K562 (cell line): ENCODE data around the gene LRRC1. TPM values are rescaled to one million over a fixed set of nuclear protein-coding genes. Genes with fewer than 3 reads are reported as not detected.

Source experiments
- ATAC-seq: fragments of 200-7000 bp; cut with Tn5 transposase; 3 replicates; pipeline ENCODE4 v1.9.1; 2020; ENCODE audit warnings: moderate library complexity
- BruUV-seq: library from RNA; stranded (reverse); fragments of 400-500 nt; replicated peaks from 2 replicates; lab custom pipeline; 2021; lab: Mats Ljungman, UMichigan
- CTCF ChIA-PET: fragments of 300-600 bp; formaldehyde crosslinking; extraction: SDS; loops from one replicate; lab custom pipeline; 2021; ENCODE audit warnings: low intra/inter-chr PET ratio; lab: Yijun Ruan, JAX
- POLR2A ChIA-PET: fragments of 300-600, 350-650 bp; sonication (Branson Sonifier 250); formaldehyde crosslinking; extraction: SDS; loops from one replicate; lab custom pipeline; 2021; ENCODE audit warnings: antibody characterized with exemption, inconsistent platforms; lab: Yijun Ruan, JAX
- DNase-seq, 4 experiments: peaks; one replicate each; pipeline versions ENCODE4 v3.0.0 to v3.0.0-alpha.2; 2011 to 2018; ENCODE audit warnings: low spot score in 3 of 4, mixed read lengths in 3 of 4; ENCODE audit errors: extremely low read depth in 1 of 4
- FAIRE-seq: peaks from 2 replicates; lab custom pipeline; 2011; peaks lifted over from hg19 to GRCh38; lab: Jason Lieb, UNC
- H2AFZ ChIP-seq: 2 replicates; pipeline ENCODE4 v1.6.0; 2011; ENCODE audit warnings: low read depth, low read length, control low read depth, inconsistent platforms
- H3K27ac ChIP-seq: fragments of 200-600 bp; 3 replicates; pipeline ENCODE4 v1.8.0; 2011; ENCODE audit warnings: low read depth, mild to moderate bottlenecking, control low read depth, inconsistent platforms, low read length, moderate library complexity, mixed read lengths; ENCODE audit errors: extremely low read depth
- H3K27me3 ChIP-seq, 2 experiments: fragments of 300-600 bp in 1 of 2; 2 replicates in 1 of 2; 3 replicates in 1 of 2; pipeline versions ENCODE4 v1.6.0 to v1.8.0; 2011; ENCODE audit warnings: inconsistent platforms in 2 of 2, low read length in 2 of 2, mild to moderate bottlenecking in 1 of 2, mixed read lengths in 1 of 2, moderate library complexity in 1 of 2; ENCODE audit not compliant: control insufficient read depth in 2 of 2, insufficient read depth in 2 of 2
- H3K36me3 ChIP-seq: fragments of 300-600 bp; 3 replicates; pipeline ENCODE4 v1.8.0; 2011; ENCODE audit warnings: mild to moderate bottlenecking, low read length, inconsistent platforms; ENCODE audit not compliant: control insufficient read depth, insufficient read depth
- H3K4me1 ChIP-seq, 2 experiments: fragments of 200-600 bp in 1 of 2; replicated peaks in 1 of 2; 2 replicates in 1 of 2; 3 replicates in 1 of 2; pipeline versions ENCODE4 v1.5.1 to v1.8.0; 2011; ENCODE audit warnings: inconsistent platforms in 2 of 2, low read length in 2 of 2, mild to moderate bottlenecking in 1 of 2, mixed read lengths in 1 of 2, moderate library complexity in 1 of 2; ENCODE audit not compliant: control insufficient read depth in 2 of 2, insufficient read depth in 2 of 2
- H3K4me2 ChIP-seq: 2 replicates; pipeline ENCODE4 v1.6.1; 2011; ENCODE audit warnings: low read length, control low read depth, inconsistent platforms, mixed read lengths; ENCODE audit not compliant: insufficient read depth
- H3K4me3 ChIP-seq: fragments of 200-600 bp; sonication (generic), shearing (Covaris generic); 2 replicates; pipeline ENCODE4 v1.5.1; 2016; ENCODE audit warnings: control low read depth, inconsistent platforms
- H3K79me2 ChIP-seq: fragments of 200-600 bp; 3 replicates; pipeline ENCODE4 v1.8.0; 2011; ENCODE audit warnings: low read length, inconsistent platforms; ENCODE audit not compliant: control insufficient read depth, insufficient read depth
- H3K9ac ChIP-seq, 2 experiments: 2 replicates each; pipeline versions ENCODE4 v1.6.0 to v1.6.1; 2011; ENCODE audit warnings: low read depth in 2 of 2, low read length in 2 of 2, control low read depth in 1 of 2, inconsistent platforms in 1 of 2, mild to moderate bottlenecking in 1 of 2, mixed read lengths in 1 of 2; ENCODE audit not compliant: insufficient read depth in 1 of 2
- H3K9me1 ChIP-seq: one replicate; pipeline ENCODE4 v1.6.0; 2011; ENCODE audit warnings: inconsistent platforms, mild to moderate bottlenecking, low read length, moderate library complexity; ENCODE audit not compliant: control insufficient read depth, insufficient read depth
- H3K9me3 ChIP-seq: replicated peaks from 2 replicates; pipeline ENCODE4 v1.5.1; 2011; ENCODE audit warnings: low read depth, low read length, inconsistent platforms; ENCODE audit not compliant: control insufficient read depth, insufficient read depth
- H4K20me1 ChIP-seq: replicated peaks from 2 replicates; pipeline ENCODE4 v1.6.1; 2011; ENCODE audit warnings: low read length, inconsistent platforms, mixed read lengths; ENCODE audit not compliant: control insufficient read depth, insufficient read depth
- DMBX1 ChIP-seq: fragments of 250-450 bp; sonication (Bioruptor Pico); IDR thresholded peaks from 2 replicates; pipeline ENCODE4 v1.8.0; 2022; ENCODE audit warnings: inconsistent platforms, mild to moderate bottlenecking, moderate library complexity, borderline replicate concordance
- HMGN3 ChIP-seq: IDR thresholded peaks from 2 replicates; pipeline ENCODE4 v1.6.1; 2011; ENCODE audit warnings: borderline replicate concordance, low read depth, mild to moderate bottlenecking, mixed read lengths, low read length; ENCODE audit not compliant: insufficient read length; ENCODE audit errors: extremely low read depth
- IFI16 ChIP-seq: fragments of 250-450 bp; sonication (Bioruptor Pico); IDR thresholded peaks from 2 replicates; pipeline ENCODE4 v2.1.2; 2022; ENCODE audit warnings: mild to moderate bottlenecking, inconsistent platforms
- NCOA4 ChIP-seq: fragments of 450-650 bp; IDR thresholded peaks from 2 replicates; pipeline ENCODE4 v1.6.1; 2018; ENCODE audit warnings: mild to moderate bottlenecking; ENCODE audit not compliant: partially characterized antibody
- RBM17 ChIP-seq: fragments of 200-400 bp; formaldehyde crosslinking; IDR thresholded peaks from 2 replicates; pipeline ENCODE4 v1.6.1; 2017; ENCODE audit warnings: low read depth, mild to moderate bottlenecking, low read length, borderline replicate concordance
- SMARCA5 ChIP-seq: fragments of 450-650 bp; IDR thresholded peaks from 2 replicates; pipeline ENCODE4 v1.6.1; 2016
- SMARCB1 ChIP-seq: IDR thresholded peaks from 2 replicates; pipeline ENCODE4 v1.6.1; 2011; ENCODE audit warnings: improper control_type of control experiment, low read depth; ENCODE audit not compliant: insufficient read length
- SNRNP70 ChIP-seq: fragments of 200-400 bp; formaldehyde crosslinking; optimal IDR thresholded peaks from 2 replicates; pipeline ENCODE3; 2017; ENCODE audit warnings: low read depth, low read length
- TAF1 ChIP-seq: IDR thresholded peaks from 2 replicates; pipeline ENCODE4 v1.6.1; 2011; ENCODE audit warnings: mild to moderate bottlenecking, low read length, moderate library complexity; ENCODE audit not compliant: insufficient read depth, control insufficient read depth, severe bottlenecking; ENCODE audit errors: extremely low read depth
- ZNF282 ChIP-seq: sonication (generic); formaldehyde crosslinking; IDR thresholded peaks from 2 replicates; pipeline ENCODE4 v1.8.1; 2023; ENCODE audit warnings: missing genetic modification reagents
- ZNF589 ChIP-seq: fragments of 200-800 bp; sonication (Bioruptor generic); IDR thresholded peaks from 2 replicates; pipeline ENCODE4 v1.6.1; 2016; ENCODE audit warnings: low read depth, missing genetic modification characterization, missing compliant biosample characterization
- WGBS: fragments of 100-300 bp; shearing (Covaris generic); methylation state at CpG from one replicate; pipeline ENCODE4 v1.1.6; 2016; ENCODE audit warnings: low coverage, mixed read lengths; ENCODE audit not compliant: insufficient coverage; ENCODE audit errors: missing lambda C conversion rate; 5-methylcytosine and 5-hydroxymethylcytosine counted together
- in situ Hi-C: fragments of 300-500 bp; cut with MboI; formaldehyde crosslinking; loops from 4 replicates; pipeline ENCODE4 v1.15.0; 2018; ENCODE audit warnings: inconsistent platforms, mixed read lengths
- intact Hi-C: fragments of 100-400 bp; cut with micrococcal nuclease; formaldehyde crosslinking; loops from 2 replicates; pipeline ENCODE4 v1.14.2; 2022
- polyA plus RNA-seq, 8 experiments: library from polyadenylated mRNA; depleted of rRNA in 4 of 8; stranded (reverse) in 5 of 8; unstranded in 3 of 8; fragments of >200 nt; fragmentation: Nextera tagmentation in 2 of 8; fragmentation: Illumina TruSeq in 1 of 8; extraction: Ambion mirVana in 2 of 8; extraction: Trizol in 1 of 8; gene quantifications; 2 replicates each; pipeline versions ENCODE4 v1.2.1 to v1.2.3, GENCODE V29; 2011 to 2014; ENCODE audit warnings: inconsistent platforms in 1 of 8, missing spikeins in 1 of 8
- total RNA-seq, 7 experiments: library from RNA; depleted of rRNA in 6 of 7; stranded (reverse); fragments of >200 nt in 6 of 7; fragmentation: Illumina TruSeq in 2 of 7; extraction: Trizol in 2 of 7; gene quantifications; 2 replicates each; pipeline versions ENCODE4 v1.2.1 to v1.2.3, GENCODE V29; 2011 to 2021; ENCODE audit warnings: low replicate concordance in 1 of 7
- TF ChIP-seq, protein P1 (sequence below): fragments of 250-450 bp; sonication (Bioruptor Pico); IDR thresholded peaks from 2 replicates; pipeline ENCODE4 v1.4.0; 2020; ENCODE audit warnings: mild to moderate bottlenecking

Gene LRRC1
- total and polyA plus RNA-seq, 9 of the 15 experiments (the other 6 are each of a cell fraction or from before 2014, with no cell fraction given): not detected

DNA sequence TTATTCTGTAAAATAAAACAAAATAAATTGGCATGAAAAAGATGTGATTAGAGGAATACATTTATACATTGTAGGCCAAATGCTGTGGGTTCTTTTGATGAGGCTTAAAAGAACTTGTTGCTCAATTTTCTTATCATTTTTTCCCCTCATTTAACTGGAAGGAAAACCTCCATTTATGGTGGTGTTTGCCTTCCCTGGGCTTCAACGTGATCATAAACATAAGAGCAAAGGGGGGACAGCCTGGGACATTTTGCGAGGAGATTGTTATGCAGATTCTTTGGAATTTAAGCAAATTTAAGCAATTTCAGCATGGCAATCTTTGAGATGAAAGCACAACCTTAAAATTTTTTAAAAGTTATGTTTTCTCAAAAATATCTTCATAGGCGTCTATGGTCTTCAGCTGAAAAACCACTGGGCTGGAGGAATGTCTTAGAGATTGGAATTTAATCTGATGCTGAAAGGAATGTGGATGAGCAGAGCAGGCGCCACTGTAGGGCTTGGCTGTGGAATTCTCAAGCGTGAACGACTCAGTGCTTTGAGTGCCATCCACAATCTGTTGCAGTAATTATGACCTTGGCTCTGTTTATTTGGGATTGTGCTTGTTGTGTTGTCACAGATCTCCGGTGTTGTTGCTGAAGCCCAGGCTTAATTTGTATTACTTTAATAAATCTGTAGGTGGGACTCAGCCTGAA lies 167.0 kb downstream of the LRRC1 start:
- H3K9ac ChIP-seq: no peak overlapping the region
- FAIRE-seq (no peak), DNase-seq (no peak), ATAC-seq (no peak)
- no peaks in the 10 kb centered on the region for H4K20me1 ChIP-seq
- no peak overlapping the region for H3K27ac ChIP-seq
- ChIA-PET POLR2A (no interaction called here), CTCF (no interaction called here)
- in situ Hi-C loops (no loop called here), intact Hi-C loops (no loop called here)
- H3K9me1 ChIP-seq: no peaks in the 10 kb centered on the region
- no peak overlapping the region for H2AFZ ChIP-seq
- no TSS peak for BruUV-seq
- H3K4me2 ChIP-seq: no peak overlapping the region
- H3K4me3 ChIP-seq: no peak overlapping the region
- H3K79me2 ChIP-seq: no peaks in the 10 kb centered on the region
- H3K27me3 ChIP-seq: no peaks in the 10 kb centered on the region
- no peaks in the 10 kb centered on the region for H3K9me3 ChIP-seq
- no peaks in the 10 kb centered on the region for H3K36me3 ChIP-seq
- no peaks in the 10 kb centered on the region for H3K4me1 ChIP-seq
- TF ChIP-seq TAF1 (no peak), ZNF589 (CRISPR knock-in tag) (no peak), RBM17 (no peak), ZNF282 (CRISPR knock-in tag) (no peak), IFI16 (no peak), HMGN3 (no peak), NCOA4 (no peak), SNRNP70 (no peak), SMARCB1 (no peak), SMARCA5 (no peak), DMBX1 (CRISPR knock-in tag) (no peak)
- TF ChIP-seq, protein P1, sequence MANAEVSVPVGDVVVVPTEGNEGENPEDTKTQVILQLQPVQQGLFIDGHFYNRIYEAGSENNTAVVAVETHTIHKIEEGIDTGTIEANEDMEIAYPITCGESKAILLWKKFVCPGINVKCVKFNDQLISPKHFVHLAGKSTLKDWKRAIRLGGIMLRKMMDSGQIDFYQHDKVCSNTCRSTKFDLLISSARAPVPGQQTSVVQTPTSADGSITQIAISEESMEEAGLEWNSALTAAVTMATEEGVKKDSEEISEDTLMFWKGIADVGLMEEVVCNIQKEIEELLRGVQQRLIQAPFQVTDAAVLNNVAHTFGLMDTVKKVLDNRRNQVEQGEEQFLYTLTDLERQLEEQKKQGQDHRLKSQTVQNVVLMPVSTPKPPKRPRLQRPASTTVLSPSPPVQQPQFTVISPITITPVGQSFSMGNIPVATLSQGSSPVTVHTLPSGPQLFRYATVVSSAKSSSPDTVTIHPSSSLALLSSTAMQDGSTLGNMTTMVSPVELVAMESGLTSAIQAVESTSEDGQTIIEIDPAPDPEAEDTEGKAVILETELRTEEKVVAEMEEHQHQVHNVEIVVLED (CRISPR knock-in tag): no peak
- 0% methylated on average over 7 of the region's 7 CpGs for WGBS
